ENCODE measurements around the gene NETO2.

- TF ChIP-seq CTCF (conservative IDR thresholded peaks at IDR 0.05; ENCODE audit: low read depth, low read length) (no peak), EZH2 (IDR thresholded peaks at IDR 0.05; ENCODE audit: low read length, unreplicated experiment) (no peak), EZH2phosphoT487 (IDR thresholded peaks at IDR 0.05; ENCODE audit: borderline replicate concordance, low read length) (no peak)
Measured at GRCh38 chr16:47081115-47081514, 62.6 kb downstream of the NETO2 start.
